Stromal cell of bone marrow (primary cell): ENCODE measurements around the gene PLEKHN1.
"Not testable (repeated sequence)": the region's sequence is repeated elsewhere in the genome, so short reads cannot be mapped to it uniquely, and the experiment has no call there.

Experiments used
- DNase-seq: peaks from one replicate; pipeline ENCODE4 v3.0.0-alpha.2; 2012; ENCODE audit warnings: low read depth

PLEKHN1 gene

DNA sequence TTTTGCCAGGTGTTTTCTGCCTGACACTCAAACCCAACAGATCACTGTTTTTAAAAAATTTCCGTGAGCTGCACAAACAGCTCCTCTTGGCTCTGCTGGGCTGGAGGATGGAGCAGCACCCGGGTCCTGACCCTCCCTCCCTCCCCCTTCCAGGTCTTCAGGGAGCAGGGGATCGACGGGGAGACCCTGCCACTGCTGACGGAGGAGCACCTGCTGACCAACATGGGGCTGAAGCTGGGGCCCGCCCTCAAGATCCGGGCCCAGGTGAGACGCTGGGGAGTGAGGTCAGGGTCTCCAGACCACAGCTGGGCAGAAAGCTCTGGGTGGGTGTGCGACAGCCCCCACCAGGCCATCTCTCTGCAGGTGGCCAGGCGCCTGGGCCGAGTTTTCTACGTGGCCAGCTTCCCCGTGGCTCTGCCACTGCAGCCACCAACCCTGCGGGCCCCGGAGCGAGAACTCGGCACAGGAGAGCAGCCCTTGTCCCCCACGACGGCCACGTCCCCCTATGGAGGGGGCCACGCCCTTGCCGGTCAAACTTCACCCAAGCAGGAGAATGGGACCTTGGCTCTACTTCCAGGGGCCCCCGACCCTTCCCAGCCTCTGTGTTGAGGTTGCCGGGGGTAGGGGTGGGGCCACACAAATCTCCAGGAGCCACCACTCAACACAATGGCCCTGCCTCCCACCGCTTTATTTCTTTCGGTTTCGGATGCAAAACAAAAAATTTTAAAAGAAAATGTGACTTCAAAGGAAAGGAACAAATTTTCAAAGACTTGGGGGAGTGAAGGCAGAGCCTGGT, 22.5 kb upstream of the PLEKHN1 start:
- DNase-seq, result no peak

DNA sequence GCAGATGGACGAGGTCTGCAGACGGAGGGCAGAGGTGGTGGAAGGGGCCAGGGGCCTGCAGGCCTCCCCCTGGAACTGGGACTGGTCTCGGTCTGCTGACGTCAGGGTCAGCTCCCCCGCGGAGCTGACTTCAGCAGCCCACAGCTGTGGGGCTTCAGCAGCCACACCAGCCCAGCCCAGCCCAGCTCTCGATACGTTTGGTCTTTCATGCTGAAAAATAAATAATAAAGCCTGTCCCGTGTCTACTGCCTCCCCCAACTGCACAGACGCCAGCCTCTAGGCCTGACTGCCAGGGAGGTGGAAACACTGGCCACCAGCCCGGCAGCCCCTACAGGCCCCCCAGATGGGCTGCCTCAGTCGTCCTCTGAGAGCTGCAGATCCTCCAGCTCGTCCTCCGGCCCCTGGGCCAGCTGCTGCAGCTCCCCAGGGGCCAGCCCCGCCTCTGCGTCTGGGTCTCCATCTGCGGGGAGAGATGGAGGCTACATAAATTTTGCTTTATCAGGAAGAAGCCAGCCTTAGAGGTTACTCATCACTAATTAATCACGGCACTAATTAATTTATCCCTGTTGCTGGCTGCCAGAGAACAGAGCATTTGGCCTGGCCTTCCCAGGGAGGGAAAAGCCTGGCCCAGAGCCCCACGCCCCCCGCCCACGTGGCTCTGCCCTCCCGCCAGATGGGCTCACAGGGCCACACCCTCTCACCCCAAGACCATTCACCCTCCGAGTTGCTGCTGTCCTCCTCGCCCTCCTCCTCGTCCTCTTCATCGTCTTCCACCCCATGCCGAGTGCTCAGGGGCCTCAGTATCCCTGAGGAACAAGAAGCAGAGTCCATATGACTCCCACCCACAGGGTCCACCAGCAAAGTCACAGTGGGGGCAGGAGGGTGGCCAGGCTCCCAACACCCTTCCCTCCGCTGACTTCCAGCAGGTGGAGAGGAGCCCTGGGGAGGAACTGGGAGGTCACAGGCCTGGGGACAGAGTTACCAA, 21.6 kb upstream of the PLEKHN1 start:
- no peak for DNase-seq

DNA sequence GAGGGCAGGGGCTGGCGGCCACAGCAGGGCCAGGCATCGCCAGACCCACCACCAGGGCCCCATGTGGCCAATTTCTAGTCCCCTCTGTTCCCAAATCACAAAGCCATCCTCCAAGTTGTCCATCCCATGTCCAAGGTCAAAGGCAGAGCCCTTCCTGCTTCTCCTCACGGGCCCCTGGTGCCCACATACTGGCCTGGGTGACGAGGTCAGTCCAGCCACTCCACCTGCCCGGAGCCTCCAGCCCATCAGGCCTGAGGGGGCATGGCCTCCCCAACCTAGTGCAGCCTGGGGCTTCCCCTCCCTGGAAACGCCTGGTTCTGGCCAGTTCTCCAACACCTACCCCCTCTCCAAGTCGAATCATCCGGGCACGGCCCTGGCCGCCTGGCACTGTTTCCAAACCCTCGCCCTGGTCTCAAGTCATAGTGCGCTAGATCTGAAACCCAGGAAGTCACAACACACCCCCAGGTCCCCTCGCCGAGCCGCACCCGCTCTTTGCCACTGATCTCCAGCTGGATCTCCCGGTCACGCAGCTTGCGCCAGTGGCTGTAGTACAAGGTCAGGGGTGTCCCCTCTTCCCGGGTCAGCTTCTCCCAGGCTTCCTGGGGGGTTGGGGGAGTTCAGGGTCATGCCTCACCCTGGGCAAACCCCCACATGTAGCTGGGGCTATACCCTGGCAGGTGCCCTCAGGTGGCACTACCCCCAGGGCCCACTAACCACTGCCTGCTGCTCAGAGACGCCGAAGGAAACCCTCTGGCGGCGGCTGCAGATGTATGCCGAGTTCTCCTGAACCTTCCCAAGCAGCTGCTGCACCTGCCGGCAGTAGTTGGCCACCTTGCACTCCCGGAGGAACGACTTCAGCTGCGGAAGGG, 20.4 kb upstream of the PLEKHN1 start:
- no peak for DNase-seq

DNA sequence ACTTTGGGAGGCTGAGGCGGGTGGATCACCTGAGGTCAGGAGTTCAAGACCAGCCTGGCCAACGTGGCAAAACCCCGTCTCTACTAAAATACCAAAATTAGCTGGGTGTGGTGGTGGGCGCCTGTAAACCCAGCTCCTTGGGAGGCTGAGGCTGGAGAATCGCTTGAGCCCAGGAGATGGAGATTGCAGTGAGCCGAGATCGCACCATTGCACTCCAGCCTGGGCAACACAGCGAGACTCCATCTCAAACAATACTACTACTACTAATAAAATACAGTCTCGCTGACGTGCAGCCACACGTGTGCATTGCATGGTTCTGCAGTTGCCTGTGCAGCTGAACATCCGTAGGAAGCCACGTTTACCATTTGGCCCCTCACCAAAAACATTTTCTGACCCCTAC, 19.5 kb upstream of the PLEKHN1 start:
- DNase-seq, result not testable (repeated sequence)

GRCh38 chr1:947958-948357, 18.3 kb upstream of the PLEKHN1 start:
- DNase-seq, result no peak

DNA sequence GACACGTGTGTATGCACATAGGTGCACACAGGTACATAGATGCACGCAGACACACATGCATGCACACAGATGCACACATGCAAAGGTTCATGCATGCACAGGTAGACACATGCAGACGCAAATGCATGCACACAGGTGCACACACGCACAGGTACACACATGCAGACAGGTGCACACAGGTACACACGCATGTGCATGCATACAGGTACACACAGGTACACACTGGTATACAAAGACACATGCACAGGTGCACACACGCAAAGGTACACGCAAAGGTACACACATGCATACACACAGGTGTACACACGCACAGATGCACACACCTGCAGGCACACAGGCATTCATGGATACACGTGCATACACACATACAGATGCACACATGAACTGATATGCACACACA, 16.0 kb upstream of the PLEKHN1 start:
- DNase-seq, result no peak

GRCh38 chr1:950881-951280, 15.4 kb upstream of the PLEKHN1 start:
- no peak for DNase-seq

DNA sequence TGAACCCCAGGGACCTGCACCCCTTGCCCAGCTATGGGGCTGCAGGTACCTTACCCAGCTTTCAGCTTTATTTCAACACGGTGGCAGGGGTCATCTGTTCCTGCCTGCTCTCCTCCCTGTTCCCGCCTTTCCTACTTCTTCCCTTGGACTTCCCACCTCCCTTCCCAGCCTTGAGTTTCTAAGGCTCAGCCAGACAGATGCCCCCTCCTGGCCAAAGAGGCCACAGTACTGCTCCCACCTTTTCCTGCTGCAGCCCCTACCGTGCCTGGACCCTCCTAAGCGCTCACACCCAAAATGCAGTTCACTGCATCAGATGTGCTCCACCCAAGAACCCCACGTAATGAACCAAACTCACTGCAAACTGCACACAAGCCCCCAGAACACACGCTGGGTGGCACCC, 14.9 kb upstream of the PLEKHN1 start:
- DNase-seq, result no peak

DNA sequence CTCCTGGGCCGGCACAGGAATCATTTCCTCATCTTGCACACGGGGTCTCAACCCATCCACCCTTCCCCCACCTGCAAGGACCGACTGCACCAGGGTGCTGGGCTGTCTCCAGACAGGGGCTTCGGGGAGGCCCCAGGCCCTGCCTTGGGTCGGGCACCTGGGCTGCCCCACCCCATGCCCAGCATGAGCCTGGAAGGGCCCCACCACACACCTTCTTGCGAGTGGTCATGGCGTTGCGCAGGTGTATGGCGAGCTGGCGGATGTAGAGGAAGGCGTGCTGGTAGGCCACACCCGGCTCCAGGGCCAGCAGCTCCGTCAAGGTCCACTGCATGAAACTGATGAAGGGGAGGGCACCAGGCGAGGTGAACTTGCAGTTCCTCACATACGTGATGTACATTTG, 14.1 kb upstream of the PLEKHN1 start:
- DNase-seq, result no peak

GRCh38 chr1:952603-953002, 13.7 kb upstream of the PLEKHN1 start:
- DNase-seq, result no peak

- DNase-seq, result no peak
Measured at GRCh38 chr1:953524-954320, 12.6 kb upstream of the PLEKHN1 start.

DNA sequence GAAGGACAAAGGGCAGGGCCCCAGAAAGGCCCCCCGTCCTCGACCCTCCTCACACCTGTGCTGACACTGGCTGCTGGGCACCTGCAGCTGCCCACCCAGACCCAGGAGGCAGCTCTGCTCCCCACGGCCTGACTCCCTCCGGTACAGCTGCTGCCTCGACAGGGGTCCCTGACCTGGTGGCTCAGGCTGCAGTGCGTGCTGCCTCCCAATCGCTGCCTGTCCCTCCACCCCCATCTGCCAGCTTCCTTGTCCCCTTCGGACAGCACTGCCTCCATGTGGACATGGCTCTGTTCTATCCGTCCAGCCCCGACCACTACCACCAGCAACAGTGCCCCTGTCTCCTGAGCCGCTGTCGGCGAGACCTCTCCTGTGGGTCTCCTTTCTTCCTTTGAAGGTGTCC, 11.4 kb upstream of the PLEKHN1 start:
- DNase-seq, result no peak

DNA sequence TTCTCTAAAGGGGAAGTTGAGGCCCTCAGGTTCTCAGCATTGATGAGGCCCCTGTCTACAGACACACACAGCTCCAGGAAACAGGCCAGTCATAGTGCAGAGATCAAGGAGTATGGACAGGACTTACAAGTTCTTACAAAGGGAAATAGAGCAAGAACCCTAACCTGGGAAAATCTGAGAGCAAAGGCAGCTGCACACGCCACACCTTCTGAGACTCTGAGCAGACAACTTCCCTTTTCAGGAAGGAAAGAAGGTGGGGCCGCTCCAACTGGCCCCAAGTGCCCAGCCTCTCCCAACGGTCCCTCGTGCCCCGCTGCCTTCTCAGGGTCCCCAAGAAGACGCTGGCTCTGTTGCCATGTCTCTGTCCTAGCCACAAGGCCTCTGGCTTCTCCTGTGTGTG, 10.8 kb upstream of the PLEKHN1 start:
- no peak for DNase-seq

GRCh38 chr1:956636-957035, 9.6 kb upstream of the PLEKHN1 start:
- DNase-seq, result no peak

GRCh38 chr1:958823-959730, 7.2 kb upstream of the PLEKHN1 start, which contains the start of gene NOC2L:
NOC2L (minus strand) TSS chr1:959256; CDS start chr1:959240, 16 bp downstream.
- DNase-seq, result peak; percentile 72

DNA sequence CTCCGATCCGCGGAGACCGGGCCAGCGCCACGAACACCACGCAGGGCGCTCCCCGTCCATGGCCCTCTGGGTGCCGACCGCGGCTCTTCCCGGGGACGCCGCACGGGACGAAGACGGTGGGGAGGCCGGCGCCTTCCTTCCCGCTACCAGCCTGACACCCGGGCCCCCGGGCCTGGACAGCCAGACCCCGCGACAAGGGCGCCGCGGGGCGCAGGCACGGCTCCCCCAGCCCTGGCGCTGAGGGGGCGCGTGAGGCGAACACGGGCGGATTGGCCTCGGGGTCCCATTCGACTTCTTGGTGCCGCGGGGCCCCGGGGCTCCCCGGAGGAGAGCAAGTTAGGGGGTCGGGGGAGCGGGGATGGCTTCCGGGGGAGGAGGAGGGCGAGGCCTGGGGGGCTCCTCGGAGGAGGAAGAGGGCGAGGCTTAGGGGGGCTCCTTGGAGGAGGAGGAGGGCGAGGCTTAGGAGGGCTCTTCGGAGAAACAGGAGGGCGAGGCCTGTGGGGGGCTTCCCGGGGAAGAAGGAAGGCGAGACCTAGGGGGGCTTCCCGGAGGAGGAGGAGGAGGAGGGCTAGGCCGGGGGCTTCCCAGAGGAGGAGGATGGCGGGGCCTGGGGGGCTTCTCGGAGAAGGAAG, 6.4 kb upstream of the PLEKHN1 start:
- DNase-seq, result no peak

DNA sequence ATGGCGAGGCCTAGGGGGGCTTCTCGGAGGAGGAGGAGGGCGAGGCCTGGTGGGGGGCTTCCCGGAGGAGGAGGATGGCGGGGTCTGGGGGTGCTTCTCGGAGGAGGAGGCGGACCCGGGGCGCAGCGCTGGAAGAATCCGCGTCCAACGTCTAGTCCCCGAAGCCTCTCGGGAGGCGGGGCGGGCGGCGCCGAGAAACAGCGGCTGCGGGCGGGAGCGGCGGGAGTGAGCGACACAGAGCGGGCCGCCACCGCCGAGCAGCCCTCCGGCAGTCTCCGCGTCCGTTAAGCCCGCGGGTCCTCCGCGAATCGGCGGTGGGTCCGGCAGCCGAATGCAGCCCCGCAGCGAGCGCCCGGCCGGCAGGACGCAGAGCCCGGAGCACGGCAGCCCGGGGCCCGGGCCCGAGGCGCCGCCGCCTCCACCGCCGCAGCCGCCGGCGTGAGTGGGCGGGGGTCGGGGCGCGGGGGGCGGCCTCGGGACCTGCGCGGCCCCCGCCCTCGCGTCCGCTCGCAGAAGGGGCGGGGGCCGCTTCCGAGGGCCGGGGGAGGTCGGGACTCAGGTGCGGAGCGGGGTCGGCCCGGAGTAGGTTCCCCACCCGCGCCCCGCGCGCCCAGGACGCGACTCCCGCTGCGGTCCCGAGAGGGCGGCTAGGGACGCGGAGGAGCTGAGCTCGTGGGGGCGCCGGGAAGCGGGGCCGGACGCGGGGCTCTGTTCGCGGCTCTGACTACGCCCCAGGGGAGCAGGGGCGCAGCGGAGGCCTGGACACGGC, 5.7 kb upstream of the PLEKHN1 start, which contains the start of gene KLHL17:
Gene KLHL17 (plus strand): TSS at position 222 of the 769 bp plus-strand sequence. CDS start 110 bp downstream, at position 332.
- no peak for DNase-seq

DNA sequence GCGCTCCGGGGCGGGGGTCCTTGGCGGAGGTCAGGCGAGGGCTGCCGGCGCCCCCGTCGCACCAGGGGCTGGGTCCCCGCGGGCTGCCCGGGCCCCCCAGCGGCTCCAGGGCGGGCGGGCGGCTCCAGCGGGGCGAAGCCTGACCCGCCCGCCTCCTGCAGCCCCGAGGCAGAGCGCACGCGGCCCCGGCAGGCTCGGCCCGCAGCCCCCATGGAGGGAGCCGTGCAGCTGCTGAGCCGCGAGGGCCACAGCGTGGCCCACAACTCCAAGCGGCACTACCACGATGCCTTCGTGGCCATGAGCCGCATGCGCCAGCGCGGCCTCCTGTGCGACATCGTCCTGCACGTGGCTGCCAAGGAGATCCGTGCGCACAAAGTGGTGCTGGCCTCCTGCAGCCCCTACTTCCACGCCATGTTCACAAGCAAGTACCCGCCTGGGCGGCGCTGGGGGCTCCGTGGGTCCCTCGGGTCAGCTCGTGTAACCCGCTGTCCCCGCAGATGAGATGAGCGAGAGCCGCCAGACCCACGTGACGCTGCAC, 5.1 kb upstream of the PLEKHN1 start:
- DNase-seq, result no peak
